HEK293 (cell line): ENCODE results near the gene NDUFB1.
A peak's percentile ranks its signal among the peaks of the same experiment; 100 is the strongest.

ENCODE experiments used
- GFI1B ChIP-seq: fragments of 450-650 bp; formaldehyde crosslinking; IDR thresholded peaks from 2 replicates; pipeline ENCODE4 v1.5.1; 2016; ENCODE audit warnings: missing biosample characterization, missing genetic modification characterization
- HOXC10 ChIP-seq: sonication (generic); formaldehyde crosslinking; IDR thresholded peaks from 2 replicates; pipeline ENCODE4 v1.8.1; 2023; ENCODE audit warnings: mild to moderate bottlenecking, missing genetic modification reagents
- IKZF3 ChIP-seq: fragments of 450-650 bp; IDR thresholded peaks from 2 replicates; pipeline ENCODE4 v1.5.0; 2018; ENCODE audit warnings: missing biosample characterization, mild to moderate bottlenecking, missing genetic modification characterization, moderate library complexity
- INSM2 ChIP-seq: fragments of 450-650 bp; formaldehyde crosslinking; IDR thresholded peaks from 2 replicates; pipeline ENCODE4 v1.5.1; 2016; ENCODE audit warnings: missing biosample characterization, missing genetic modification characterization
- KLF8 ChIP-seq: fragments of 450-650 bp; formaldehyde crosslinking; IDR thresholded peaks from 2 replicates; pipeline ENCODE4 v1.5.1; 2016; ENCODE audit warnings: missing biosample characterization, missing genetic modification characterization
- MYNN ChIP-seq: fragments of 450-650 bp; formaldehyde crosslinking; IDR thresholded peaks from 2 replicates; pipeline ENCODE4 v1.5.1; 2016; ENCODE audit warnings: missing biosample characterization, missing genetic modification characterization, borderline replicate concordance
- SALL2 ChIP-seq: fragments of 450-650 bp; formaldehyde crosslinking; IDR thresholded peaks from 2 replicates; pipeline ENCODE4 v1.5.0; 2017; ENCODE audit warnings: missing biosample characterization, mild to moderate bottlenecking, missing genetic modification characterization, borderline replicate concordance
- SCRT1 ChIP-seq: fragments of 450-650 bp; formaldehyde crosslinking; IDR thresholded peaks from 2 replicates; pipeline ENCODE4 v1.5.1; 2016; ENCODE audit warnings: missing biosample characterization, missing genetic modification characterization, borderline replicate concordance
- YY1 ChIP-seq: fragments of 450-650 bp; formaldehyde crosslinking; IDR thresholded peaks from 2 replicates; pipeline ENCODE4 v1.5.1; 2018; ENCODE audit warnings: missing biosample characterization, missing genetic modification characterization
- ZBTB7A ChIP-seq: fragments of 450-650 bp; formaldehyde crosslinking; IDR thresholded peaks from 2 replicates; pipeline ENCODE4 v1.5.1; 2016; ENCODE audit warnings: low read depth, missing biosample characterization, missing genetic modification characterization
- ZNF10 ChIP-seq: fragments of 450-650 bp; formaldehyde crosslinking; IDR thresholded peaks from 2 replicates; pipeline ENCODE4 v1.5.1; 2017; ENCODE audit warnings: missing biosample characterization, missing genetic modification characterization
- ZNF202 ChIP-seq: fragments of 450-650 bp; formaldehyde crosslinking; IDR thresholded peaks from 2 replicates; pipeline ENCODE4 v1.5.1; 2016; ENCODE audit warnings: missing biosample characterization, missing genetic modification characterization, borderline replicate concordance
- ZNF214 ChIP-seq: fragments of 450-650 bp; formaldehyde crosslinking; IDR thresholded peaks from 2 replicates; pipeline ENCODE4 v1.5.1; 2017; ENCODE audit warnings: missing biosample characterization, mild to moderate bottlenecking, missing genetic modification characterization, borderline replicate concordance
- ZNF23 ChIP-seq: fragments of 450-650 bp; formaldehyde crosslinking; IDR thresholded peaks from 2 replicates; pipeline ENCODE4 v1.5.1; 2016; ENCODE audit warnings: missing biosample characterization, missing genetic modification characterization, borderline replicate concordance
- ZNF26 ChIP-seq: fragments of 450-650 bp; formaldehyde crosslinking; IDR thresholded peaks from 2 replicates; pipeline ENCODE4 v1.5.1; 2016; ENCODE audit warnings: missing biosample characterization, missing genetic modification characterization
- ZNF394 ChIP-seq: fragments of 450-650 bp; formaldehyde crosslinking; IDR thresholded peaks from 2 replicates; pipeline ENCODE4 v1.5.1; 2016; ENCODE audit warnings: missing biosample characterization, missing genetic modification characterization, mild to moderate bottlenecking, moderate library complexity, borderline replicate concordance
- ZNF398 ChIP-seq: fragments of 450-650 bp; formaldehyde crosslinking; IDR thresholded peaks from 2 replicates; pipeline ENCODE4 v1.5.1; 2017; ENCODE audit warnings: missing biosample characterization, missing genetic modification characterization
- ZNF518A ChIP-seq: fragments of 450-650 bp; formaldehyde crosslinking; conservative IDR thresholded peaks from 2 replicates; pipeline ENCODE4 v1.5.1; 2016; ENCODE audit warnings: low read depth, missing biosample characterization, missing genetic modification characterization
- ZNF560 ChIP-seq: fragments of 450-650 bp; formaldehyde crosslinking; IDR thresholded peaks from 2 replicates; pipeline ENCODE4 v1.5.1; 2017; ENCODE audit warnings: missing biosample characterization, missing genetic modification characterization, borderline replicate concordance
- ZNF654 ChIP-seq: fragments of 450-650 bp; formaldehyde crosslinking; IDR thresholded peaks from 2 replicates; pipeline ENCODE4 v1.5.1; 2016; ENCODE audit warnings: low read depth, missing biosample characterization, missing genetic modification characterization
- ZNF692 ChIP-seq: fragments of 450-650 bp; formaldehyde crosslinking; IDR thresholded peaks from 2 replicates; pipeline ENCODE4 v1.5.1; 2016; ENCODE audit warnings: missing biosample characterization, missing genetic modification characterization
- ZNF768 ChIP-seq: fragments of 450-650 bp; formaldehyde crosslinking; IDR thresholded peaks from 2 replicates; pipeline ENCODE4 v1.5.1; 2018; ENCODE audit warnings: missing biosample characterization, mild to moderate bottlenecking, missing genetic modification characterization
- ZNF777 ChIP-seq: fragments of 450-650 bp; formaldehyde crosslinking; IDR thresholded peaks from 2 replicates; pipeline ENCODE4 v1.5.1; 2017; ENCODE audit warnings: missing biosample characterization, missing genetic modification characterization, borderline replicate concordance
- ZNF837 ChIP-seq: fragments of 450-650 bp; formaldehyde crosslinking; IDR thresholded peaks from 2 replicates; pipeline ENCODE4 v1.5.1; 2016; ENCODE audit warnings: missing biosample characterization, missing genetic modification characterization
- ZSCAN23 ChIP-seq: fragments of 450-650 bp; formaldehyde crosslinking; IDR thresholded peaks from 2 replicates; pipeline ENCODE4 v1.5.1; 2016; ENCODE audit warnings: missing biosample characterization, missing genetic modification characterization
- ZSCAN4 ChIP-seq: fragments of 450-650 bp; formaldehyde crosslinking; IDR thresholded peaks from 2 replicates; pipeline ENCODE4 v1.5.1; 2017; ENCODE audit warnings: missing biosample characterization, missing genetic modification characterization

The NDUFB1 gene

GRCh38 chr14:92121670-92122350, at the start of gene NDUFB1, which contains the start of gene CPSF2 (continued):
- TF ChIP-seq ZSCAN23 (tag by site-specific recombination) (no peak), ZNF202 (tag by site-specific recombination) (no peak), ZBTB7A (tag by site-specific recombination) (peak; percentile 84), MYNN (tag by site-specific recombination) (no peak), ZNF837 (tag by site-specific recombination) (0 out of 2 replicates have a peak, but pooled peaks have one; percentile 33), ZNF23 (tag by site-specific recombination) (no peak), HOXC10 (CRISPR knock-in tag) (0 out of 2 replicates have a peak, but pooled peaks have one; percentile 19), ZNF560 (tag by site-specific recombination) (no peak), YY1 (tag by site-specific recombination) (peak; percentile 94), IKZF3 (tag by site-specific recombination) (no peak), SCRT1 (tag by site-specific recombination) (peak; percentile 14; the same call in 1 of the 2 replicates), ZNF26 (tag by site-specific recombination) (no peak), INSM2 (tag by site-specific recombination) (peak; percentile 55; the same call in 1 of the 2 replicates), ZNF768 (tag by site-specific recombination) (no peak), KLF8 (tag by site-specific recombination) (peak; percentile 86), ZNF394 (peak; percentile 54; the same call in 1 of the 2 replicates), SALL2 (no peak), ZNF214 (tag by site-specific recombination) (no peak), ZNF777 (peak; percentile 89), ZNF10 (tag by site-specific recombination) (no peak), ZNF518A (no peak), GFI1B (tag by site-specific recombination) (0 out of 2 replicates have a peak, but pooled peaks have one; percentile 3), ZNF398 (tag by site-specific recombination) (peak; percentile 19; the same call in 1 of the 2 replicates), ZSCAN4 (tag by site-specific recombination) (peak; percentile 33; the same call in 1 of the 2 replicates), ZNF654 (tag by site-specific recombination) (no peak), ZNF692 (tag by site-specific recombination) (peak; percentile 54)
